ENCODE measurements around the gene MBOAT2. TPM values are rescaled to one million over a fixed set of nuclear protein-coding genes. Genes with fewer than 3 reads are reported as not detected.
A peak's percentile ranks its signal among the peaks of the same experiment; 100 is the strongest.

MBOAT2 gene
- total and polyA plus RNA-seq, 4 donors, result 0.57 to 65.5 (median 3.2) TPM

- Histone ChIP-seq H3K4me1 (ENCODE audit: control insufficient read depth in 4 of 4, insufficient read depth in 4 of 4, low read length in 3 of 4) (no peaks in the 10 kb centered on the region), H3K9me3 (ENCODE audit: control insufficient read depth in 4 of 4, low read length in 3 of 4) (no peaks in the 10 kb centered on the region), H3K36me3 (ENCODE audit: control insufficient read depth in 4 of 4, insufficient read depth in 3 of 4, low read depth in 1 of 4, low read length in 3 of 4) (no peaks in the 10 kb centered on the region), H3K27me3 (ENCODE audit: control insufficient read depth in 4 of 4, insufficient read depth in 4 of 4, low read length in 3 of 4) (no peaks in the 10 kb centered on the region), H3K4me3 (ENCODE audit: low read depth in 1 of 3, low read length in 3 of 3) (no peak overlapping the region), H3K27ac (ENCODE audit: low read depth in 1 of 2, low read length in 2 of 2) (no peak overlapping the region), H3K9ac (ENCODE audit: low read depth in 1 of 2, low read length in 2 of 2) (no peak overlapping the region)
- WGBS, result 50% methylated on average over 11 of the region's 11 CpGs
- DNase-seq (ENCODE audit: low spot score), result no peak
- TF ChIP-seq FOXA1 (IDR thresholded peaks at IDR 0.05) (no peak), RAD21 (IDR thresholded peaks at IDR 0.05) (peak; percentile 62 to 74), ZBTB33 (IDR thresholded peaks at IDR 0.05) (no peak), HNF4G (IDR thresholded peaks at IDR 0.05) (no peak), RXRA (IDR thresholded peaks at IDR 0.05) (no peak), JUND (IDR thresholded peaks at IDR 0.05) (peak; percentile 61 to 63)
- TF ChIP-seq, protein P1, sequence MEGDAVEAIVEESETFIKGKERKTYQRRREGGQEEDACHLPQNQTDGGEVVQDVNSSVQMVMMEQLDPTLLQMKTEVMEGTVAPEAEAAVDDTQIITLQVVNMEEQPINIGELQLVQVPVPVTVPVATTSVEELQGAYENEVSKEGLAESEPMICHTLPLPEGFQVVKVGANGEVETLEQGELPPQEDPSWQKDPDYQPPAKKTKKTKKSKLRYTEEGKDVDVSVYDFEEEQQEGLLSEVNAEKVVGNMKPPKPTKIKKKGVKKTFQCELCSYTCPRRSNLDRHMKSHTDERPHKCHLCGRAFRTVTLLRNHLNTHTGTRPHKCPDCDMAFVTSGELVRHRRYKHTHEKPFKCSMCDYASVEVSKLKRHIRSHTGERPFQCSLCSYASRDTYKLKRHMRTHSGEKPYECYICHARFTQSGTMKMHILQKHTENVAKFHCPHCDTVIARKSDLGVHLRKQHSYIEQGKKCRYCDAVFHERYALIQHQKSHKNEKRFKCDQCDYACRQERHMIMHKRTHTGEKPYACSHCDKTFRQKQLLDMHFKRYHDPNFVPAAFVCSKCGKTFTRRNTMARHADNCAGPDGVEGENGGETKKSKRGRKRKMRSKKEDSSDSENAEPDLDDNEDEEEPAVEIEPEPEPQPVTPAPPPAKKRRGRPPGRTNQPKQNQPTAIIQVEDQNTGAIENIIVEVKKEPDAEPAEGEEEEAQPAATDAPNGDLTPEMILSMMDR (IDR thresholded peaks at IDR 0.05; ENCODE audit: low read depth, low read length, missing input control), result peak; percentile 40
These were observed 130.6 kb downstream of the MBOAT2 start for GRCh38 chr2:8872821-8873432.

- Histone ChIP-seq H3K9ac (ENCODE audit: low read depth in 1 of 2, low read length in 2 of 2) (no peak overlapping the region), H3K27ac (ENCODE audit: low read depth in 1 of 2, low read length in 2 of 2) (no peak overlapping the region), H3K36me3 (ENCODE audit: control insufficient read depth in 4 of 4, insufficient read depth in 3 of 4, low read depth in 1 of 4, low read length in 3 of 4) (no peaks in the 10 kb centered on the region), H3K4me3 (ENCODE audit: low read depth in 1 of 3, low read length in 3 of 3) (no peak overlapping the region), H3K9me3 (ENCODE audit: control insufficient read depth in 4 of 4, low read length in 3 of 4) (no peaks in the 10 kb centered on the region), H3K27me3 (ENCODE audit: control insufficient read depth in 4 of 4, insufficient read depth in 4 of 4, low read length in 3 of 4) (no peaks in the 10 kb centered on the region), H3K4me1 (ENCODE audit: control insufficient read depth in 4 of 4, insufficient read depth in 4 of 4, low read length in 3 of 4) (no peaks in the 10 kb centered on the region)
- WGBS, result 84% methylated on average over 2 of the region's 2 CpGs
- TF ChIP-seq GABPA (IDR thresholded peaks at IDR 0.05 in 1 of 2, conservative IDR thresholded peaks at IDR 0.05 in 1 of 2) (no peak), ZBTB33 (IDR thresholded peaks at IDR 0.05) (no peak), REST (IDR thresholded peaks at IDR 0.05) (no peak), ATF3 (IDR thresholded peaks at IDR 0.05) (no peak), FOXA1 (IDR thresholded peaks at IDR 0.05) (no peak), YY1 (IDR thresholded peaks at IDR 0.05) (no peak), JUND (IDR thresholded peaks at IDR 0.05) (no peak), EGR1 (IDR thresholded peaks at IDR 0.05; ENCODE audit: low read depth in 2 of 2) (no peak), NR2F2 (IDR thresholded peaks at IDR 0.05) (no peak), TAF1 (conservative IDR thresholded peaks at IDR 0.05) (no peak), RAD21 (IDR thresholded peaks at IDR 0.05) (no peak), HNF4G (IDR thresholded peaks at IDR 0.05) (no peak), RXRA (IDR thresholded peaks at IDR 0.05) (no peak), FOXA2 (IDR thresholded peaks at IDR 0.05) (no peak), SP1 (IDR thresholded peaks at IDR 0.05) (no peak), HNF4A (conservative IDR thresholded peaks at IDR 0.05) (no peak)
- TF ChIP-seq, protein P2, sequence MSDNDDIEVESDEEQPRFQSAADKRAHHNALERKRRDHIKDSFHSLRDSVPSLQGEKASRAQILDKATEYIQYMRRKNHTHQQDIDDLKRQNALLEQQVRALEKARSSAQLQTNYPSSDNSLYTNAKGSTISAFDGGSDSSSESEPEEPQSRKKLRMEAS (IDR thresholded peaks at IDR 0.05), result no peak
- TF ChIP-seq, protein P1 (IDR thresholded peaks at IDR 0.05; ENCODE audit: low read depth, low read length, missing input control), result no peak
- DNase-seq (ENCODE audit: low spot score), result no peak
These were observed 133.0 kb downstream of the MBOAT2 start for GRCh38 chr2:8870441-8870840.
